HepG2 (cell line): ENCODE data around the gene SHISA6. TPM values are rescaled to one million over a fixed set of nuclear protein-coding genes. Genes with fewer than 3 reads are reported as not detected.

Experiments
- AGO1 ChIP-seq: fragments of 200-400 bp; formaldehyde crosslinking; IDR thresholded peaks from 2 replicates; pipeline ENCODE4 v1.6.1; 2017; ENCODE audit warnings: mild to moderate bottlenecking, low read depth, low read length, moderate library complexity; ENCODE audit not compliant: poor library complexity, severe bottlenecking
- ATM ChIP-seq: fragments of 450-650 bp; IDR thresholded peaks from 2 replicates; pipeline ENCODE4 v1.7.1; 2017; ENCODE audit warnings: mild to moderate bottlenecking, borderline replicate concordance
- CCDC6 ChIP-seq: sonication (generic); formaldehyde crosslinking; IDR thresholded peaks from 2 replicates; pipeline ENCODE4 v1.8.1; 2022; ENCODE audit warnings: mild to moderate bottlenecking, missing genetic modification reagents, moderate library complexity
- CREM ChIP-seq, 2 experiments: sonication (generic) in 1 of 2; formaldehyde crosslinking in 1 of 2; IDR thresholded peaks; 2 replicates each; pipeline versions ENCODE4 v1.4.0 to v1.6.1; 2016 to 2020; ENCODE audit warnings: antibody characterized with exemption in 1 of 2, mild to moderate bottlenecking in 1 of 2, missing genetic modification reagents in 1 of 2
- DPF2 ChIP-seq: sonication (generic); formaldehyde crosslinking; IDR thresholded peaks from 2 replicates; pipeline ENCODE4 v1.4.0; 2020; ENCODE audit warnings: mild to moderate bottlenecking, low read depth, missing genetic modification reagents, borderline replicate concordance
- E2F5 ChIP-seq: sonication (generic); formaldehyde crosslinking; conservative IDR thresholded peaks from 2 replicates; pipeline ENCODE4 v1.4.0; 2020; ENCODE audit warnings: missing genetic modification reagents
- FOSL2 ChIP-seq: sonication (generic); formaldehyde crosslinking; IDR thresholded peaks from 2 replicates; pipeline ENCODE4 v1.4.0; 2020; ENCODE audit warnings: missing genetic modification reagents
- FOXA3 ChIP-seq: IDR thresholded peaks from 2 replicates; pipeline ENCODE4 v1.6.1; 2016; ENCODE audit warnings: missing genetic modification reagents, missing compliant biosample characterization
- FOXK1 ChIP-seq: sonication (generic); formaldehyde crosslinking; IDR thresholded peaks from 2 replicates; pipeline ENCODE4 v1.4.0; 2020; ENCODE audit warnings: low read depth, missing genetic modification reagents, borderline replicate concordance
- GLI4 ChIP-seq: sonication (generic); formaldehyde crosslinking; IDR thresholded peaks from 2 replicates; pipeline ENCODE4 v1.5.1; 2020; ENCODE audit warnings: missing genetic modification reagents, mild to moderate bottlenecking, moderate library complexity, borderline replicate concordance
- GRHL1 ChIP-seq: sonication (generic); formaldehyde crosslinking; conservative IDR thresholded peaks from 2 replicates; pipeline ENCODE4 v1.8.0; 2022; ENCODE audit warnings: missing genetic modification reagents
- HNRNPLL ChIP-seq: fragments of 200-400 bp; formaldehyde crosslinking; IDR thresholded peaks from 2 replicates; pipeline ENCODE4 v1.6.1; 2017; ENCODE audit warnings: mild to moderate bottlenecking, low read depth, low read length; ENCODE audit not compliant: poor library complexity, severe bottlenecking
- PHF21A ChIP-seq: sonication (generic); formaldehyde crosslinking; IDR thresholded peaks from 2 replicates; pipeline ENCODE4 v1.5.0; 2020; ENCODE audit warnings: mild to moderate bottlenecking, missing genetic modification reagents
- PRMT3 ChIP-seq: sonication (generic); formaldehyde crosslinking; IDR thresholded peaks from 2 replicates; pipeline ENCODE4 v1.8.1; 2022; ENCODE audit warnings: low read depth, mild to moderate bottlenecking, moderate library complexity, missing genetic modification reagents, borderline replicate concordance
- RFXANK ChIP-seq: IDR thresholded peaks from 2 replicates; pipeline ENCODE4 v1.6.1; 2016
- RNF2 ChIP-seq: fragments of 450-650 bp; conservative IDR thresholded peaks from 2 replicates; pipeline ENCODE4 v1.6.1; 2016; ENCODE audit warnings: low read depth
- SMAD1 ChIP-seq: sonication (generic); formaldehyde crosslinking; IDR thresholded peaks from 2 replicates; pipeline ENCODE4 v1.4.0; 2020; ENCODE audit warnings: missing genetic modification reagents, low read depth, mild to moderate bottlenecking, borderline replicate concordance
- SOX13 ChIP-seq, 3 experiments: fragments of 450-650 bp in 1 of 3; sonication (generic) in 1 of 3; formaldehyde crosslinking in 1 of 3; IDR thresholded peaks in 2 of 3; conservative IDR thresholded peaks in 1 of 3; 2 replicates each; pipeline versions ENCODE4 v1.5.0 to v1.6.1; 2016 to 2020; ENCODE audit warnings: antibody characterized with exemption in 1 of 3, mild to moderate bottlenecking in 1 of 3, missing compliant biosample characterization in 1 of 3, missing genetic modification reagents in 1 of 3, moderate library complexity in 1 of 3
- XRCC5 ChIP-seq: fragments of 200-400 bp; formaldehyde crosslinking; optimal IDR thresholded peaks from 2 replicates; pipeline ENCODE3; 2017; ENCODE audit warnings: mild to moderate bottlenecking, low read length
- ZBTB1 ChIP-seq: sonication (generic); formaldehyde crosslinking; IDR thresholded peaks from 2 replicates; pipeline ENCODE4 v1.4.0; 2020; ENCODE audit warnings: missing genetic modification reagents, borderline replicate concordance
- ZNF574 ChIP-seq: sonication (generic); formaldehyde crosslinking; IDR thresholded peaks from 2 replicates; pipeline ENCODE4 v1.4.0; 2020; ENCODE audit warnings: missing genetic modification reagents
- ZUFSP ChIP-seq: sonication (generic); formaldehyde crosslinking; IDR thresholded peaks from 2 replicates; pipeline ENCODE4 v1.9.0; 2021; ENCODE audit warnings: missing genetic modification reagents, mild to moderate bottlenecking, borderline replicate concordance
- polyA plus RNA-seq, 8 experiments: library from polyadenylated mRNA; depleted of rRNA in 3 of 8; stranded (reverse) in 7 of 8; unstranded in 1 of 8; fragments of >200 nt; fragmentation: Illumina TruSeq in 4 of 8; extraction: Trizol in 4 of 8; gene quantifications; 2 replicates each; pipeline versions ENCODE4 v1.2.1 to v1.2.3, GENCODE V29; 2011 to 2016; ENCODE audit warnings: low read depth in 4 of 8, missing spikeins in 1 of 8, mixed read lengths in 1 of 8; ENCODE audit not compliant: insufficient read depth in 1 of 8
- total RNA-seq, 5 experiments: library from RNA; depleted of rRNA; stranded (reverse); fragments of >200 nt; fragmentation: Illumina TruSeq; extraction: Trizol; gene quantifications; 2 replicates each; pipeline ENCODE4 v1.2.3, GENCODE V29; 2016; ENCODE audit warnings: low read depth in 1 of 5

Gene SHISA6
- total and polyA plus RNA-seq, 2 of the 13 experiments (the other 11 are each of a cell fraction or from before 2014, with no cell fraction given) = not detected

GRCh38 chr17:11608396-11608795, 367.4 kb downstream of the SHISA6 start (continued):
- no peak for TF ChIP-seq AGO1
- TF ChIP-seq FOXK1 (CRISPR knock-in tag) = peak; percentile 24; the same call in 1 of the 2 replicates
- TF ChIP-seq E2F5 = no peak
- TF ChIP-seq CCDC6 (CRISPR knock-in tag) = no peak
- no peak for TF ChIP-seq GRHL1 (CRISPR knock-in tag)
- peak; percentile 61 for TF ChIP-seq XRCC5
- peak; percentile 96 for TF ChIP-seq HNRNPLL
- TF ChIP-seq FOXA3 (CRISPR knock-in tag) = peak; percentile 82
- TF ChIP-seq ATM = no peak
- TF ChIP-seq FOSL2 = peak; percentile 35
- TF ChIP-seq RFXANK = no peak
- no peak for TF ChIP-seq ZBTB1 (CRISPR knock-in tag)
- 0 out of 2 replicates have a peak, but pooled peaks have one; percentile 25 for TF ChIP-seq DPF2 (CRISPR knock-in tag)
- TF ChIP-seq RNF2 = no peak
- TF ChIP-seq SOX13 (IDR thresholded peaks at IDR 0.05) = no peak
- TF ChIP-seq SOX13 (CRISPR knock-in tag; conservative IDR thresholded peaks at IDR 0.05 in 1 of 2, IDR thresholded peaks at IDR 0.05 in 1 of 2) = peak in 1 of 2 experiments; percentile 38; a peak in 1 of 4 replicates
- TF ChIP-seq PRMT3 = no peak
- TF ChIP-seq ZNF574 = no peak
- TF ChIP-seq SMAD1 (CRISPR knock-in tag) = no peak
- no peak for TF ChIP-seq ZUFSP (CRISPR knock-in tag)
- TF ChIP-seq GLI4 = no peak
- 0 out of 2 replicates have a peak, but pooled peaks have one; percentile 15 for TF ChIP-seq CREM (IDR thresholded peaks at IDR 0.05)
- no peak for TF ChIP-seq CREM (CRISPR knock-in tag; IDR thresholded peaks at IDR 0.05)
- TF ChIP-seq PHF21A (CRISPR knock-in tag) = no peak
